ENCODE results near the gene AEN.

DNA sequence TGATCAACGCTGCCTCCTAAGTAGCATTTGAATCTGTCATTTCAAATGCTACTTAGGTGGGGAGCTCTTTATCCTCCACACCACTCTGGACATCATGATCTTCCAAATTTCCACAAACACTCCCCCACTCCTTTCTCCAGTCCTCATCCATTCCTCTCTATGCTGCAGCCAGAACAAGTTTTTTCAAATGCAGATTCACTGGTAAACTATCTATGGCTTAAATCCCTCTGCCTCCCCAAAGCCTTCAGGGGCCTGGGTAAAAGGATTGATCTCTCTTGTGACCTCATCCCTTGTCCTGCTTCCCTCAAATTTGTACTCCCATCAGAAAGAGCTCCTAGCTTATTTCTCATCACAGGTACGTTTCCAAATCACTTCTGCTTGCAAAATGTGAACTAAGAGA is 1.3 kb upstream of the AEN start:
- TF ChIP-seq, protein P1, sequence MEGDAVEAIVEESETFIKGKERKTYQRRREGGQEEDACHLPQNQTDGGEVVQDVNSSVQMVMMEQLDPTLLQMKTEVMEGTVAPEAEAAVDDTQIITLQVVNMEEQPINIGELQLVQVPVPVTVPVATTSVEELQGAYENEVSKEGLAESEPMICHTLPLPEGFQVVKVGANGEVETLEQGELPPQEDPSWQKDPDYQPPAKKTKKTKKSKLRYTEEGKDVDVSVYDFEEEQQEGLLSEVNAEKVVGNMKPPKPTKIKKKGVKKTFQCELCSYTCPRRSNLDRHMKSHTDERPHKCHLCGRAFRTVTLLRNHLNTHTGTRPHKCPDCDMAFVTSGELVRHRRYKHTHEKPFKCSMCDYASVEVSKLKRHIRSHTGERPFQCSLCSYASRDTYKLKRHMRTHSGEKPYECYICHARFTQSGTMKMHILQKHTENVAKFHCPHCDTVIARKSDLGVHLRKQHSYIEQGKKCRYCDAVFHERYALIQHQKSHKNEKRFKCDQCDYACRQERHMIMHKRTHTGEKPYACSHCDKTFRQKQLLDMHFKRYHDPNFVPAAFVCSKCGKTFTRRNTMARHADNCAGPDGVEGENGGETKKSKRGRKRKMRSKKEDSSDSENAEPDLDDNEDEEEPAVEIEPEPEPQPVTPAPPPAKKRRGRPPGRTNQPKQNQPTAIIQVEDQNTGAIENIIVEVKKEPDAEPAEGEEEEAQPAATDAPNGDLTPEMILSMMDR (conservative IDR thresholded peaks at IDR 0.05), result no peak
- TF ChIP-seq ZFX (IDR thresholded peaks at IDR 0.05), result no peak

All from C4-2B (cell line).